Lower leg skin (tissue), 3 donors: ENCODE data around the gene OR52L1.
"Not testable (repeated sequence)": the region's sequence is repeated elsewhere in the genome, so short reads cannot be mapped to it uniquely, and the experiment has no call there.

Source experiments
- POLR2A ChIP-seq, 2 donors: fragments of 450-650 bp; IDR thresholded peaks; one replicate each; pipeline ENCODE4 v1.6.1; 2016 to 2017; ENCODE audit warnings: antibody characterized with exemption in 2 of 2, mild to moderate bottlenecking in 1 of 2, moderate library complexity in 1 of 2
- TF ChIP-seq, protein P1 (sequence below), 3 donors: fragments of 450-650 bp; IDR thresholded peaks; one replicate each; pipeline ENCODE4 v1.5.1; 2016; ENCODE audit warnings: antibody characterized with exemption in 3 of 3, mild to moderate bottlenecking in 3 of 3, moderate library complexity in 2 of 3

- TF ChIP-seq POLR2A (IDR thresholded peaks at IDR 0.05): not testable (repeated sequence)
- TF ChIP-seq, protein P1, sequence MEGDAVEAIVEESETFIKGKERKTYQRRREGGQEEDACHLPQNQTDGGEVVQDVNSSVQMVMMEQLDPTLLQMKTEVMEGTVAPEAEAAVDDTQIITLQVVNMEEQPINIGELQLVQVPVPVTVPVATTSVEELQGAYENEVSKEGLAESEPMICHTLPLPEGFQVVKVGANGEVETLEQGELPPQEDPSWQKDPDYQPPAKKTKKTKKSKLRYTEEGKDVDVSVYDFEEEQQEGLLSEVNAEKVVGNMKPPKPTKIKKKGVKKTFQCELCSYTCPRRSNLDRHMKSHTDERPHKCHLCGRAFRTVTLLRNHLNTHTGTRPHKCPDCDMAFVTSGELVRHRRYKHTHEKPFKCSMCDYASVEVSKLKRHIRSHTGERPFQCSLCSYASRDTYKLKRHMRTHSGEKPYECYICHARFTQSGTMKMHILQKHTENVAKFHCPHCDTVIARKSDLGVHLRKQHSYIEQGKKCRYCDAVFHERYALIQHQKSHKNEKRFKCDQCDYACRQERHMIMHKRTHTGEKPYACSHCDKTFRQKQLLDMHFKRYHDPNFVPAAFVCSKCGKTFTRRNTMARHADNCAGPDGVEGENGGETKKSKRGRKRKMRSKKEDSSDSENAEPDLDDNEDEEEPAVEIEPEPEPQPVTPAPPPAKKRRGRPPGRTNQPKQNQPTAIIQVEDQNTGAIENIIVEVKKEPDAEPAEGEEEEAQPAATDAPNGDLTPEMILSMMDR (IDR thresholded peaks at IDR 0.05): not testable (repeated sequence)
Observed at GRCh38 chr11:5960704-5961320, 26.0 kb downstream of the OR52L1 start.
